ENCODE measurements around the gene TBCC.
"Not testable (repeated sequence)": the region's sequence is repeated elsewhere in the genome, so short reads cannot be mapped to it uniquely, and the experiment has no call there.

TBCC gene, protein sequence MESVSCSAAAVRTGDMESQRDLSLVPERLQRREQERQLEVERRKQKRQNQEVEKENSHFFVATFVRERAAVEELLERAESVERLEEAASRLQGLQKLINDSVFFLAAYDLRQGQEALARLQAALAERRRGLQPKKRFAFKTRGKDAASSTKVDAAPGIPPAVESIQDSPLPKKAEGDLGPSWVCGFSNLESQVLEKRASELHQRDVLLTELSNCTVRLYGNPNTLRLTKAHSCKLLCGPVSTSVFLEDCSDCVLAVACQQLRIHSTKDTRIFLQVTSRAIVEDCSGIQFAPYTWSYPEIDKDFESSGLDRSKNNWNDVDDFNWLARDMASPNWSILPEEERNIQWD

DNA sequence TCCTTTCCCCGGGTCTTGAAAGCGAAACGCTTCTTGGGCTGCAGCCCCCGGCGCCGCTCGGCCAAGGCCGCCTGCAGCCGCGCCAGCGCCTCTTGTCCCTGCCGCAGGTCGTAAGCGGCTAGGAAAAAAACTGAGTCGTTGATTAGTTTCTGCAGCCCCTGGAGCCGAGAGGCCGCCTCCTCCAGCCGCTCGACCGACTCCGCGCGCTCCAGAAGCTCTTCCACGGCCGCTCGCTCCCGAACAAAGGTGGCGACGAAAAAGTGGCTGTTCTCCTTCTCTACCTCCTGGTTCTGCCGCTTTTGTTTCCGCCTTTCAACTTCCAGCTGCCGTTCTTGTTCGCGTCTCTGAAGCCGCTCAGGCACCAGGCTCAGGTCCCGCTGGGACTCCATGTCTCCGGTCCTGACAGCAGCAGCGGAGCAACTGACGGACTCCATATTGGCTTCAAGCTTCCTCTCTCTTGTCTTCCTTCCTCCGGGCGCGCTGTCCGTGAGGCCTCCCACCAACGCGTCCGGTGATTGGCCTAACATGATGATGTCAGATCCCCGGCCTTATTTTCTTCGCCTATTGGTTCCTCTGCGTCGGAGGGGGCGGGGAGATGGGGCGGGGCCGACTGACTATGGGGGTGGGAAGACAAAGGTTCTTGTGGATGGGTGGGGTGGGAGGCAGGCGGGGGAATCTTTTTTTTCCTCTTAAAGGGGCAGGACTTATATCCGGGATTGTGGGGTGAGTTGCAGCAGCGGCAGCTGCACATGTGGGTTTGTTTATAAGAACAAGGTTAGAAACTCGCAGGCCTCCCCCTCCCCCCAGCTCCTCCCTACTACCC lies at the start of gene TBCC:
Gene TBCC (minus strand): TSS at position 464 of the 823 bp plus-strand sequence. CDS start 30 bp downstream, at position 434.
- DNase-seq: peak; percentile 94

DNA sequence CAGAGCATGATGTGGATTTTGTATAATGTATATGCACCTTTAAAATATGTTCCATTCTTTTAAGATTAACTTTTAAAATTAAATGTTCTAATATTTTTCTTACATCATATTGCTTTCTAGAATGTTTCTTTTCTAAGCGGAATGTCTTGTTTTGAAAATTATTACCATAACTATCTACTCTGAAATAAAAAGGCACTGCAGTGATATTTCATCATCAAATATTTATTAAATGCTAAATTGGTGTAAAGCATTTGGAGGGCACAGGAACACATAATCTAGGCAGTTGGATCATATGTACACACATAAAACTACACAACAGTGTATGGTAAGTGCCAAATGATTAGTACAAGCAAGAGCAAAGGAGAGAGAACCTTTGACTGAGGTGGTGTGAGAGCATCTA lies 49.7 kb upstream of the TBCC start:
- no peak for DNase-seq

DNA sequence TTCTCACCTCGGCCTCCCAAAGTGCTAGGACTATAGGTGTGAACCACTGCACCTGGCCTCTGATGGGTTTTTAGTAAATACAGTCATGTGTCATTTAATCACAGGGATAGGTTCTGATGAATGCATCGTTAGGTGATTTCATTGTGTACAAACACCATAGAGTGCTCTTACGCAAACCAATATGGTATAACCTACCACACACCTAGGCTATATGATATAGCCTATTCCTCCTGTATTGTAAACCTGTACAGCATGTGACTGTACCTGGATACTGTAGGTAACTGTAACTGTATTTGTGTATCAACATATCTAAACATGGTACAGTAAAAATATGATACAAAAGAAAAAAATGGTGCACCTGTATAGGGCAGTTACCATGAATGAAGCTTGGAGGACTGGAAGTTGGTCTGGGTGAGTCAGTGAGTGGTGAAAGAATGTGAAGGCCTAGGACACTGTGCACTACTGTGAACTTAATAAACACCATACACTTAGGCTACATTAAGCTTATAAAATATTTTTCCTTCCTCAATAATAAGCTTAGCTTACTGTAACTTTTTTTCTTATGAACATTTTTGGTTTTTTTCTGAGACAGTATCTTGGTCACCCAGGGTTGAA lies 45.9 kb upstream of the TBCC start:
- no peak for DNase-seq

DNA sequence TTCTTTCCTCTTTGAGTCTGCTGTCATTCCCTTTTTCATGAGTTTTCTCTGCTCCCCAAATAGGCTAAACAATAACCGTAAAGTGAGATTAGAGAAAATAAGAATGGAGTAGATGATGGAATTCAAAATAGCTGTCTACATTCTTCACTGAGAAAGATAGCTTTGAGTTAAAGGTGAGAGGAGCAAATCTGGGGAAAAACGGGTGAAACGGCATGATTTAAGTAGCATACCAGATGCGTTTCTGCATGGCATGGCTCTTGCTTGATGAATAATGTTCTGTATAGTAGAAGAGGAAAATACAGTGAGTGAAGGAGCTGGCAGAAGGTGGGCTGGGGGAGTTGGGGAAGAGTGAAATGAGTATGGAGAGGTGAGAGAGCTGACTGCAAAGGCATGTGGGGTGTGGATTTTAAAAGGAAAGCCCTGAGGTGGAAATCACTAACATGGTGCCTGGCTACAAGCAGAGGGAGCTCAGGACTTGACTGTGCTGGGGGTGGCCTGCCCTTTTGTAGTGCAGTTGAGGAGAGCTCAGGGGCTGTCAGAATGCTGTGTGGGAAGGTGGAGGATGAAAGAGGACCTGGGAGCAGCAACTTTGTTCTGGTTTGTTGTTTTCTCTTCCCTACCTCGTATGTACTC lies 44.8 kb upstream of the TBCC start:
- no peak for DNase-seq

DNA sequence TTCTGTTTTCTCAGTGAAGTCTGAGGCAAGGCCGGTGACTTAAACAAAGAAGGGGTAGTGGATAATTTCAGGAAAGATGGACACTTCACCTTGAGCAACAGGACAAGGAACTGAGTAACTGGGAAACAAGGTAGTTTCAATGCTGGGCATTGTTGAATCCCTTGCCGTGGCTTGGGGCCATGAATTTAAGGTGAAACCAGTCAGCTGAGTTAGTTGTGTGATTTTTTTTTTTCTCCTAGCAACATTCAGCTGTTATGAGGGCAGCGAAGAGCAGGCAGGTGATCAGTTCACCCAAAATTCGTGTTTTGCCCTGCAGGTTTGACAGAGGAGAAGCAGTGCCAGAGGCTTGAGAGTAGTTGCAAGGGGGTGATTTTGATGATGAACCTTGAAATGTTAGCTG lies 42.8 kb upstream of the TBCC start:
- no peak for DNase-seq

DNA sequence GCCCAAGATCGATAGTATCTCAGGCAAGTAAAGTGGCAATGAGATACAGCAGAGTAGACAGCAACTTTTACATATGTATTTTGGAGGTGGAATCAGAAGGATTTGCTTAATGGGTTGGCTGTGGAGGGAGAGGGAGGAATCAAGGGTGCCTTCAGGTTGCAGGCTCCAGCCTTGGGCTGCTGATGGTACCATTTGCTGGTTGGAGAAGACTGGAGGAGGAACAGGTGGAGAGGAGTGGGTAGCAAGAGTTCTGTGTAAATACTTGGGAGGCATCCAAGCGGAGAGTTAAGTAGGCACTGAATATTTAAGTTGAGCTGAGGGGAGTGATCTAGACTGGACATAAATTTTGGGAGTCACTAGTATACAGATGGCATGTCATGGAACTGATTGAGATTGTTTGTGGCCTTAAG lies 41.2 kb upstream of the TBCC start:
- no peak for DNase-seq

DNA sequence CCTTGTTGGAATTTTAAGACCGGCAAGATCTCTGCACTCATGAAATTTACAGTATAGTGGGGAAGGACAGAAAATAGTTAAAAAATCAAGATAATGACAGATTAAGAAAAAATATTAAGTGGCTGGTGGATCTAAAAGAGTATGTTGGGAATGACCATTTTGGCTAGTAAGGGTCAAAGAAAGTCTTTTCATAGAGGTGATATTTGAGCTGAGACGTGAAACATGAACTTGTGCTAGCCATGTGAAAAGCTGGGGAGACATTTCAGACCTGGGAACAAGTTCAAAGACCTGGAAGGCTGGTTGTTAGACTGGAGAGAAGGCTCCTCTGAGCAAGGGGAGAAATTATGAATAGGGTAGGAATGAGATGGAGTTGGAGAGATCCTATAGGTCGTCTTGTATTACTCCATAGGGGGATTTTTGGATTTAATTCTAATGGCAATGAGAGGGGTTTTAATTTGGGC lies 40.7 kb upstream of the TBCC start:
- DNase-seq: no peak

DNA sequence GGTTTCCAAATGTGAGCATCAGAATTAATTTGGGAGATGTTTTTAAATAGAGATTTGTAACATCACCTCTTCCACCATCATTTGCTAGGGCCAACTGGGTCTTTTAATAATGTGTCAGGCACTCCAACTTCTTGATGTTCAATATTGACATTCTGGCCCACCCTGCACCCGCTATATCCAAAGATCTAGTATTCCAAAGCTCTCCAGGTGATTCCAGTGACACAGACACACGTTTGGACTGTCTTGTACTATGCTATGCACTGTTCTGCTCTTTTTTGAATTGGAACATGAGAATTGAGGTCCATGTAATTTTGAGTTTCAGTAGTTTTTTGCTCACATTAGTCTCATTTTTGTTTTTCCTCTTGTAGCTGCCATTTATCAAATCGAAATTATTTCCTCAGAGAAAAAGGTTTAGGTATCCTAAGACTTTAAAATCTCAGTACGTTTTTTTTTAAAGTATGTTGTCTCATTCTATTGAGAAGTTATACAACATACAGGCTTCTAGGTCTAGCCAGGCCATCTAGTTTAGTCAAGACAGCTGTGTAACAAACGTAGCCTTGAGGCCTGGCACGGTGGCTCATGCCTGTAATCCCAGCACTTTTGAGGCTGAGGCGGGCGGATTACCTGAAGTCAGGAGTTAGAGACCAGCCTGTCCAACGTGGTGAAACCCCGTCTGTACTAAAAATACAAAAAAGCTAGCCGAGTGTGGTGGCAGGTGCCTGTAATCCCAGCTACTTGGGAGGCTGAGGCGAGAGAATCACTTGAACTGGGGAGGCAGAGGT lies 39.0 kb upstream of the TBCC start:
- no peak for DNase-seq

DNA sequence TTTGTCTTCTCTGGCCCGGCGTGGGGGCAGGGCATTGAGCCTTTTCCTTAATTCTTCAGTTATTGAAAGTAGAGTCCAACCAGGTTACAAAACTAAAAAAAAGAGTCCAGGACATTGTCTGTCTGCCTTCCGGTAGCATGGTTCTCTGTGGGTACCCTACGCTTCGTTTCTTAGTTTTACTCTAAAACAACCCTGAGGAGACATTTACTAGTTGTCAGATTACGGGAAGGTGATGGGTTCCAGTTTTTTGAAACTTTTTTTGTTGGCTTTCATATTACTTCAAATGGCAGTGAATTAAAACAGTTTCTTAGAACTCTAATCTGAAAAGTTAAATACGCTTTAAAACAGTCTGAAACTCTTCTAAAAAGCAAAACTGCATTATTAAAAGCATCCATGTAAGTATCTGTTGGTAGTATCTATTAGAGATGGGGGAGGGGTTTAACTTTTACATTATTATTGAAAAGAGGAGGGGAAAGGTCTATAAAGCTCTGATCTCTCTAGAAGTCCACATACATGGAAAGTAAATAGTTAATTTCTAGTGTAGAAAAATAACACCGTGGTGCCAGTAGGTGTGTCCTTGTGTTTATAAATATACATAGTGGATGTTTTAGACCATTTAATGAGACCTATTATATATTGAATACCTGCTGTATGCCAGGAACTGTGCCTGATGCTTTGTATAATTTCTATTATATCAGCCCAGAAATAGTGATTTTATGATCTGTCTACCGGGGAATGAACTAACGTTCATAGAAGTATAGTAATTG lies 38.2 kb upstream of the TBCC start:
- DNase-seq: peak; percentile 26

DNA sequence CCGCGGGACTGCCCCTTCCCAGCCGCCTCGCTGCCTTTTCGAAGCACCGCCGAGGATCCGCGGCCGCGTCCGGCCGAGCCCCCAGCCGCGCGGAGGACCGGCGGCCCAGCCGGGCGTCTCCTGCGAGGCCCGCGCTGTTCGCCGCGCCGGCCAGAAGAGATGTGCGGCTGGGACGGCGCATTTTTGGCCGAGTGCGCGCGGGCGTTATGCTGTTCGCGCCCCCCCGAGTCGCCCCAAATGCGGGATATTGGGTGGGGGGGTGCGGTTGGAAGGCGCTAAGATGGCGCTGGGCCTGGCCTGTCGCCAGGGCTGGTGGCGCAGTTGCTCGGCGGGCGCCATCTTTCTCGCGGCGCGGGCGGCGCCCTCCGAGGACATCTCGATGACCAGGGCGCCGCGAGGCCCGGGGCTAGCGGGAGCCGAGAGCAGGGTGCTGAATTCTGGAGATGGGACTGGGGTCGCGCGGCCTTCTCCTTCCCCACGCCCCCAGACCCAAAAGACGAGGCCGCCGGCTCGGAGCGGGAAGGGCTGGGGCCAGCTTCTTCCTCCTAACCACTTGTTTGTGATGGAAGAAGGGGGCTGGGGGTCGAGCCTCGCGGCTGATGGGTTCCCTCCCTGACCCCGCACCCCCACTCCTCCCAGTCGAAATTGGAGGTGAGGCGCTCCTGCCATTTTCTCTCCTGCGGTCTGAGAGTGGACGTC lies 37.4 kb upstream of the TBCC start:
- peak; percentile 32 for DNase-seq

DNA sequence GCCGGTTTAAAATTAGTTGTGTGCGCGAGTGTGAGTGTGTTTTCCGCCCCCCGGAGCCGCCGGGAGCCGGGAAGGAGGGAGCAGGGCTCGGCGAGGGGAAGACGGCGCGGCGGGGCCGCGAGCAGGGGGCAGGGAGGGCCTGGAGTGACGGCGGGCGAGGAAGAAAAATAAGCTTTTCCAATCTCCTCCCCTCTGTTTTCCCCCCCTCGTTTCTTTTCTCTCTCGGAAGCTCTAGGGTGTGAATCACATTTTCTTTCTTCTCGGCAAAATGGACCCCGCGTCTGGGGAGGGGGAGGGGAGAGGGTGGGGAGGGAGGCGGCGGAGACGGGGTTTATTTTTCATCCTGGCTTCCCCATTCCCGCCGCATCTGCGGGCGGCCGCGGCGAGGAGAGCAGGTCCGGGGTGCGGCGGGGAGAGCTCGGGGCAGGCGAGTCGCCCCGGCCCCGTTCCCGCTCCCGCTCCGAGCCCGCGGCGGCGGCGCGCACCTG lies 36.8 kb upstream of the TBCC start:
- peak; percentile 59 for DNase-seq

DNA sequence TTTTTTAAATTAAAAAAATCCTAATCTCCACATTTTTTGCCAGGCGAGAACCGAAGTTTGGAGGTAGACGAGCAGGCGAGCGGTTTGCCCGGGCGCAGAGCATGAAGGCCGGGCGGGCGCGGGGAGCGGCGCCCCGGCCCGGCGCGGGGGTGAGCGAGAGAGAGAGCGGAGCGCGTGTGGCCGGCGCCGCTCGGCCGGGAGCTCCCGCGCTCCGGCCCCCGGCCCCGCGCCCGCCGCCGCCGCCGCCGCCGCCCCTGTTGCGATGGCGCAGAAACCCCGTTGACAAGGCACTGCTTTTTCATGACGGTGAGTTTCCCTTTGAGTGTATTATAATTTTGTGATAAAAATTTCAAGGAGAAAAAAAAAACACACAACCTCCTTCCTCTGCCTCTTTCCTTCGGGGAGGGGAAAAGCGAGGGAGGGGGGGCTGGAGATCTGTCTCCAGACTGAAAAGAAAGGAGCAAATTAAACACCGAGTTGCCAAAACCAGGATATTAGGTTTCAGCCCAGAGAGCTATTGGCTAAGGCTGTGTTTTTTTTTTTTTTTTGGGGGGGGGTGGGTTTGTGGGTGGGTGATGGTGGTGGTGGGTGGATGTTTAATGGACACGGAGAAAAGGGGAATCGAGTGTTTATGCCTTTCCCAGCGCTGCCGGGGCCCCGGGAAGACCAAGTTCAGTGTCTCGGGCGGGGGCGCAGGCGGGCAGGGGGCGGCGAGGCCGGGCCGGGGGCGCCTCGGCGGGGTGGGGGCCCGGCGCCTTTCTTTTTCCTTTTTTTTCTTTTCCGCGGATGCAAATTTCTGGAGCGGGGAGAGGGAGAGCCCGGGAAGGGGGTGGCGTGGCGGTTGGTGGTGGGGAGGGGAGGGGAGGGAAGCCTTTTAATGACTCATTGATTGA lies 36.1 kb upstream of the TBCC start, which contains the start of gene BICRAL:
Gene BICRAL (plus strand): TSS at position 257 of the 893 bp plus-strand sequence. CDS start 39,971 bp downstream, outside the sequence.
- DNase-seq: peak; percentile 54

DNA sequence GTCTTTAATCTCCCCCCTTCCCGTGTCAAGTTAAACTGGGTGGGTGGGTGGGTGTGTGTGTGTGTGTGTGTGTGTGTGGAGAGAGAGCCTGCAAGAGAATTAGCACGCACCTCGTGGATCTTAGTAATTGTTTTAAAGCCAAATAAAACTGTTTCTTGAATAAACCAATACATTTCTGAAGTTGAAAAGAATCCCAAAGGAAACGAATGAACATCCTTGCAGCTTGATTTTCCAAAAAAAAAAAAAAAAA lies 35.6 kb upstream of the TBCC start:
- no peak for DNase-seq

DNA sequence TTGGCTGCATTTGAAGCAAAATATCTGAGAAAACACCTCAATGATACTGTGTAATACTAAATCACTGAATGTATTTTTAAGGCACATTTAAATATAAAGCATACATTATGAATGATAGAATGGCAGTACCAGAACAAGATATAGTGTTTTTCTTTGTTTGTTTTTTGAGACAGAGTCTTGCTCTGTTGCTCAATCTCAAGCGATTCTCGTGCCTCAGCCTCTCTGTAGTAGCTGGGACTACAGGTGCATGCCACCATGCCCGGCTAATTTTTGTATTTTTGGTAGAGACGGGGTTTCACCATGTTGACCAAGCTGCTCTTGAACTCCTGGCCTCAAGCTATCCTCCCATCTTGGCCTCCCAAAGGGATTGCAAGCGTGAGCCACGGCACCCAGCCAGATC lies 33.6 kb upstream of the TBCC start:
- DNase-seq: no peak

DNA sequence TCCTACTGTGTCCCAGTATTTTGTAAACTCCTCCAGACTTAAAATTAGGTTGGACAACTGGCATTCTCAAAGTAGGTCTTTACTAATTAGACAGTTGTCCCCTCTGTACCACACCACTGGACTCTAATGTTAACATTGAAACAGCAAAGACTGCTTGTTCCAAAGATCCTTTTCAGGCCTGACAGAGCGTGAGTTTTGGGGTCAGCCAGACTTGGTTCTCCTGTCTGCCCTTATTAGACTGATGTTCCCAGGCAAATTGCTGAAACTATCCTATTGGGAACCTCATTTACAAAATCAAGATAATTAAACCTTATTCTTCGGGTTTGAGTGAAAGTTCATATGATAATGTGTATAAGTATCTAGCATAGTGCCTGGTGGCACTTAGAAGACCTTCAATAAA lies 32.2 kb upstream of the TBCC start:
- no peak for DNase-seq

DNA sequence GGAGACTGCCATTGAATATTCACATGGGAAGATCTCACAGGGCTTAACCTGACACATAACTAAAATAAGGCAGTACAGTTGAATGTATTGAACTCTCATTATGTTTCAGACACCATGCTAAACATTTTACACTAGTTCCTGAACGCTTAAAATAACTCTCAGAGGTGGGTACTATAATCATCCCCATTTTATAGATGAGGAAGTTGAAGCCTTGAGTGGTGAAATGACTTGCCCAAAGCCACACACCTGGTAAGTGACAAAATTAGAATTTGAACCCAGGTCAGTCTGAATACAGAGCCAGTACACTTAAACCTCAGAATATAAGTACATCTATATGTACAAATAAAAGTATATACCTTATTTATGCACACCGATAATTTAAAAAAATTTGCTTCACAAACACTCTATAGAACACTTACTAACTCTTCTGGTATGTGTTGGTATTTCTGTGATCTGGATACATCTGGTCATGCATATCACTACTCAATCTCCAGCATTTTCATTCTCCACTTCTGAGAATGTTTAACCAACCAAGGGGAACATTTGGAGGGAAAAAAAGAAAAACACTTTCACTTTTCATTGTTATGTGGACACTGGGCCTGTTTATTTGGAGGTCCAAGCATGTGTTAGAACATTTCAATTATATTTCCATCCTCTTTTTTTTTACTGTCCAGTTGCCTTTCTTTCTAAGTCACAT lies 31.4 kb upstream of the TBCC start:
- DNase-seq: no peak

DNA sequence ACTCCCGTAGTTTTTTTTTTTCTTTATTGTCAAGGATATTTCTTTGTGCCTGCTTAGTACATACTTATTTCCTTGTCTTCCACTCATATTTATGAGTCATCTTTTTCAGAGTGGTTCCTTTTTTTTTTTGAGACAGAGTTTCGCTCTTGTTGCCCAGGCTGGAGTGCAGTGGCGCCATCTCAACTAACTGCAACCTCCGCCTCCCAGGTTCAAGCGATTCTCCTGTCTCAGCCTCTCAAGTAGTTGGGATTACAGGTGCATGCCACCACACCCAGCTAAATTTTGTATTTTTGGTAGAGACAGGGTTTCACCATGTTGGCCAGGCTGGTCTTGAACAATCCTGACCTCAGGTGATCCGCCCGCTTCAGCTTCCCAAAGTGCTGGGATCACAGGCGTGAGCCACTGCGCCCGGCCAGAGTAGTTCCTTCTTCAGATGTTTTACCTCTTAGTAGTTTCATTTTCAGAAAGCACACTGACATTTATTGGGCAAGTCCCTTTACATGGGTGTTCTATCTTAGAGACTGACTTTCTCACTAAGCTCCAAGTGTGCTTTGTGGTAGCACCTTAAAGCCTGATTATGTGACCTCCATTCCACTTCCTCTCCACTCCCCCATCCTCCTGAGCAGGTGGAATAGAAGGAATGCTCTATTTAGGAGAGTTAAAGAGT lies 29.1 kb upstream of the TBCC start:
- DNase-seq: not testable (repeated sequence)

DNA sequence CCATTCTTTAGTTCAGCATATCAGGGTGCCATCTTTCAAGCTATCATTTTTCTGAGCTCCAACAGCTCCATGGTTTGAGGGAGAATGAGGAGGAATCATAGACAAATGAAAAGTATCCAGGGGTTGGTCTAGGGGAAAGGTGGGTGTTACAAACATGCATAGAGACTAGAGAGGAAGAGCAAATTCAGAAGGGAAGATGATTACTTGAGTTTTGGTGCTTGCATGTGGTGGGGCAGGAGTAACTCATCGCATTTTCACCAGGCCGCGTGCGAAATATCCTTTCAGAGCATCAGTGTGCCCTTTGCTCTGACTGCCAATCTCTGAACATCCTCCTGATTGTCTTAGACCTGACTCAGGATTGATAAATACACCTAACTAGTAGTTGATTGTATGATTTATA lies 28.3 kb upstream of the TBCC start:
- no peak for DNase-seq

DNA sequence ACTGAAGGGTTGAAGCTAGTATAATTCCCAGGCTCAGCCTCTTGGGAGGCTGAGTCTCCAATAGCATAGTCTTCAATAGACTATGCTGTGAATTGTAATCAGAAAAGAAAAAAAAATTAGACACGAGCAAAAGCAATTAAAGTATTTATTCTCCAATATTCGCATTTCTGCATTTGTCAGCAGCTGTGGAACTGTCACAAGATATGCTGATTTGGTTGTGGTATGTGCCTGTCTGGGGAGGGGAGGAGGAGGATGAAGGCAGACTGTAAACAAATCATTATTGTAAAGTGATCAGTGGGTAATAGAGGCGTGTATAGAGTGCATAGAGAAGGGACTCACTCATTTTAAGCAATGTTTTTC lies 25.8 kb upstream of the TBCC start:
- no peak for DNase-seq

Measured in NCI-H1694 treated with DMSO at 0.1 percent for 48 hours (cell line).